GM19324 (cell line): ENCODE measurements around the gene MYO1G.
"Not testable (repeated sequence)": the region's sequence is repeated elsewhere in the genome, so short reads cannot be mapped to it uniquely, and the experiment has no call there.

Experiments used
- ATAC-seq: cut with Tn5 transposase; IDR thresholded peaks from one replicate; pipeline ENCODE4 v1.9.1; 2021; ENCODE audit warnings: mild to moderate bottlenecking, moderate library complexity; ENCODE audit not compliant: unreplicated experiment, low FRiP score

MYO1G gene

DNA sequence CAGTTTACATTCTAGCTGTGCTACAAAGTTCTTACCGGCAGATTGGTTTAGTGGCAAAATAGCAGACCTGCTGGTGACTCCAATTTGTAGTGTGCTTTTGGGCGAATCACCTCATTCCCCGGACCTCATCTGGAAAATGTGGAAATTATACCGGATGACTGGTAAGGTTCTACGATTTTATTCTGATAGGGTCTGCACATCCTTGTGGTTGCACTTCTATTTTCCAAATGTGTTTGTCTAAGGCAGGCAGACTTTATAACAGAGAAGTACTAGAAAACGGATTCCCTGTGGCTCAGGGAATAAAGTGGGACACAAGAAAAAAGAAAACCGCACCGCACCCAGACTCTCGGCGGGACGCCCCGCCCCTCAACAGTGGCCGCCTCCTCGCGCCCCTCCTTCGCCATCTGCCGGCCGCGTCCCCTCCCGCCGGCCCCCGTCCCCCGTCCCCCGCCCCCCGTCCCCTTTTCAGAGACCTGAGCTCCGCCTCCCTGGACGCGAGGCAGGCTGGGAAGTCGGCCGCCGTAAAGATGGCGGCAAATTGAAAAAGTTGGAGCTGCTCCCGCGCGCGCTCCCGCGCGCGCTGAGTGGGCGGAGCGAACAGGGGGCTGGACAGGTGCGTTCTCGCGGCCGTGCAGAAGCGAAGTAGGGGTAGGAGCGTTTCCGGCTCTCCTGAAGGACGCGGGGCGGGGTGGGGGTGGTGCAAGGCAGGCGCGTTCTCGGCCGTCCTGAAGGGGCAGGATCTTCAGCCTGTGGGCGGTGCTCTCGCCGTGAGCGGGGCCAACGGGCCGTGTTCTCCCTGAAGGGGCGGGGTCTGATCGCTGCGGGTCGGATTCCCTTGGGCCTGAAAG is 20.7 kb upstream of the MYO1G start:
- peak; percentile 78 for ATAC-seq

DNA sequence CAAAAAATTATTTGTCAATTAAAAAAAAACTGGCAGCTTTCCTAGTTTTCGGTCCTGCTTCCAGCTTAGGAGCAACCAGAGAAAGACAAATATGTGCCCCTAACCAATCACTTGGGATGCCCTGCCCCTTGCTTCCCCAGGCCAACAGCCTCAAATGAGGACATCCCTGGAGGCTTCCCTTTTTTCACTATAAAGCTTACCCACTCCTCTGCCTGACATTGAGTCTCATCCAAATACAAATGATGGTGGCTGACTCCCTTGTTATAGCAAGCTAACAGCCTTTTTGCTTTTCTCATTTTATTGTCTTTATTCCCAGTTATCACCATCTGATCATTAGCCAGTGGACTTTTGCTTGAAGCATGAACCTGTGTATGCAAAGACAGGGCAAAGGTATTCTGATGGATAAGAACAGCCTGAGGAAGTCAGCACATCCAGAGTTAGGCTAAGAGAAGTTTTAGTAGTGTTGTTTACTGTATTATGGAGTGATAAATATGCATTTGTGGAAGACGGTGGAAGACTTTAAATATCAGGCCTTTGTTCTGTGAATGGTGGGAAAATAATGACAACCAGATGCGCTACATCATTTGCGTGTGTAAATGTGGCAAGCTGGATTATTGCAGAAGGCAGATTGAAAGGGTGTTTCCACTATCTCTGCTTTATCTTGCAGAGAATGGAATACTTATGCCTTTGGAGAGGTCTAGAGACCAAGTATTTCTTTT is 19.5 kb upstream of the MYO1G start:
- no peak for ATAC-seq

DNA sequence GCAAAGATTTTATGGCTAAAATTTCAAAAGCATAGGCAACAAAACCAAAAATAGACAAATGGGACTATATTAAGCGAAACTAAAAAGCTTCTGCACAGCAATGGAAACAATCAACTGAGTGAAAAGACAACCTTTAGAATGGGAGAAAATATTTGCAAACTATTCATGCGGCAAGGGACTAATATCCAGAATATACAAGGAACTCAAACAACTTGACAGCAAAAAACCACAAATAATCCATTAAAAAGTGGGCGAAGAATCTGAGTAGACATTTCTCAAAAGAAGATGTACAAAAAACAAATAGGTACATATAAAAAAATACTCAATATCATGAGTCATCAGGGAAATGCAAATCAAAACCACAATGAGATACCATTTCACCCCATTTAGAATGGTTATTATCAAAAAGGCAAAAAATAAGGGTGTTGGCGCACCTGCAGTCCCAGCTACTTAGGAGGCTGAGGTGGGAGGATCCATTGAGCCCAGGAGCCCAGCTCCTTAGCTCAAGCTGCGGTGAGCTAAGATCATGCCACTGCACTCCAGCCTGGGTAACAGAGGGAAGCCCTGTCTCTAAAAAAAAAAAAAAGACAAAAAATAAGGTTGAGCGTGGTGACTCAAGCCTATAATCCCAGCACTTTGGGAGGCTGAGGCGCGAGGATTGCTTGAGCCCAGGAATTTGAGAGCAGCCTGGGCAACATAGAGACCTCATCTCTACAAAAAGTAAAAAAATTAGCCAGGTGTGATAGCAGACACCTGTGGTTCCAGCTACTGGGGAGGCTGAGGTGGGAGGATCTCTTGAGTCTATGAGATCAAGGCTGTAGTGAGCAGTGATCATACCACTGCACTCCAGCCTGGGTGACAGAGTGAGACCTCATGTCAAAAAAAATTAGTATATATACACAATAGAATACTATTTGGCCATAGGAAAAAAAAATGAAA is 17.0 kb upstream of the MYO1G start:
- ATAC-seq: peak; percentile 15

DNA sequence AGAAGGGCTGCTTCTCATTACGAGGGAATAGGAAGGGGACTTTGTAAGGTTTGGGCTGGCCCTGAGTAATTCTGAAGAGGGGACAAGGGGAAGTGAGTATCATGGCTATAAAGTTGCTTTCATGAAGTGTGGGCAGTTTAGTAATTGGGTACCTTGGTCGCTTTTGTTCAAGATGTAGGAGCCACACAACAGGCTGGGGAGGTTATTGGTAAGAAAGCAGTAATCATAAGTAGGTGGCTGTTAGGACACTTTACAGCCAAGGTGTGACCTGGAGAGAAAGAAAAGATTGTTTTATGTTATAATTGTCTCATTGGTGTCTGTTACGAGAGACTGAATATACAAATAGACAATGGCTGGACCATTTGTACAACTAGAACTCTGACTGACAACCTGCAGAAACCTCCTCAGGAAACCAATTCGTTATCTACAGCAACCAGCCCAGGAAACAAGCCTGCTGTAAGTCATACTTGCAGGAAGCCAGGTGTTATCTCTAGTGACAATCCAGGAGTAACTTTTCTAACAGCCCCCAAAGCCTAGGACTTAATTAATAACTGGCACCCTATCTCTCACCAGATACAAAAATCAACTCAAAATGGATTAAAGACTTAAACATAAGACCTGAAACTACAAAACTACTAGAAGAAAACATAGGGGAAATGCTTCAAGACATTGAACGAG is 16.2 kb upstream of the MYO1G start:
- ATAC-seq: no peak

DNA sequence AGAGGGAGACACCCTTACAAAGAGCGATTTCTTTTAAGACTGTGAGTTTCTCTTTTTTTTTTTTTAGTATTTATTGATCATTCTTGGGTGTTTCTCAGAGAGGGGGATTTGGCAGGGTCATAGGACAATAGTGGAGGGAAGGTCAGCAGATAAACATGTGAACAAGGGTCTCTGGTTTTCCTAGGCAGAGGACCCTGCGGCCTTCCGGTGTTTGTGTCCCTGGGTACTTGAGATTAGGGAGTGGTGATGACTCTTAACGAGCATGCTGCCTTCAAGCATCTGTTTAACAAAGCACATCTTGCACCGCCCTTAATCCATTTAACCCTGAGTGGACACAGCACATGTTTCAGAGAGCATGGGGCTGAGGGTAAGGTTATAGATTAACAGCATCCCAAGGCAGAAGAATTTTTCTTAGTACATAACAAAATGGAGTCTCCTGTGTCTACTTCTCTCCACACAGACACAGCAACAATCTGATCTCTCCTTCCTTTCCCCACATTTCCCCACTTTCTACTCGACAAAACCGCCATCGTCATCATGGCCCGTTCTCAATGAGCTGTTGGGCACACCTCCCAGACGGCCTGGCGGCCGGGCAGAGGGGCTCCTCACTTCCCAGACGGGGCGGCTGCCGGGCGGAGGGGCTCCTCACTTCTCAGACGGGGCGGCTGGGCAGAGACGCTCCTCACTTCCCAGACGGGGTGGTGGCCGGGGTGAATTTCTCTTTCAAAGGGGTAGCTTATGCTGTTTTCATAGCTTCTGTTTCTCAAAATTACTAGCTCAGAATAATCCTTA is 13.4 kb upstream of the MYO1G start:
- not testable (repeated sequence) for ATAC-seq

DNA sequence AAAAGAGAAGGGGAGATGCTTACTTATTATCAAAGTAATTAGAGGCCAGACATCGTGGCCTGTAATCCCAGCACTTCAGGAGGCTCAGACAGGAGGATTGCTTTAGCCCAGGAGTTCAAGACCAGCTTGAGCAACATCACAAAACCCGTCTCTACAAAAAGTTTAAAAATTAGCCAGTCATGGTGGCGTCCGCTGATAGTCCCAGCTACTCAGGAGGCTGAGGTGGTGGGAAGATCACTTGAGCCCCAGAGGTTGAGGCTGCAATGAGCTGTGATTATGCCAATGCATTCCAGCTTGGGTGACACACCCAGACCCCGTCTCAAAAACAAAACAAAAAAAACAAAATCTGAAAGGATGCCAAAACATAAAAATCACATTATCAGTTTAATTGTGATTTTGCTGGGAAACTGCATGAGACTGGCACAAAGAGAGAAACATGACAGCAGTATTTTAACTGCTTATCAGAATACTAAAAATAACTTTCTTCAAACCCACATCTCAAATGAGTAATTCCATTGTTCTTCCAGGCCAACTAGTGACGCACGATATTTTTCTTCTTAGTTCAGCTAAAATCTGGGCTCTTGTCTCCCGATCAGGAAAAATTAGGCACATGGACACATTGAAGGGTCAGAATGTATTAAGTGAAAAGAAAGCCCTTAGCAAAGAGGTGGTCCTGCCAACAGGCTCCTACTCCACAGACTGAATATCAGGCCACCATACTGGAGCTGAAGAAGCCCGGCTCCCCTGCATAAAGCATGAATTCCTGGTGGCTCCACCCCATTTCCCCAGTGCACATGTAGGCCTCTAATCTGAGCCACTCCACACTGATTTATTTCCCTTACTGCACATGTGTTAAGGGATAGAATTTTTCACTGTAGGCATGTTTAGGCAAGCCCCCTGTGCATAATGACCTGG is 11.6 kb upstream of the MYO1G start:
- ATAC-seq: no peak

DNA sequence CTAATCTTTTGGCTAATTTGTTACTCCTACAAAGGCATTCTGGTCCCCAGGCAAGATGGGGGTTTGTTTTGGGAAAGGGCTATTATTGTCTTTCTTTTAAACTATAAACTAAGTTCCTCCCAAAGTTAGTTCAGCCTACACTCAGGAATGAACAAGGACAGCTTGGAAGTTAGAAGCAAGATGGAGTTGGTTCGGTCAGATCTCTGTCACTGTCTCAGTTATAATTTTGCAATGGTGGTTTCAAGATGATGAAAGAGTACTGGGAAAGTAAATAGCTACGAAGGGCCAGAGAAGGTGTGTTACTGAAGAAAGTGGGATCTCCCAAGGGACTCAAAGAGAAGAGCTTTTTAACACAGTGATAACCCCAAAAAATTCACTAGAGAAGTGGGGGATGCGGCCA is 10.3 kb upstream of the MYO1G start:
- ATAC-seq: no peak

DNA sequence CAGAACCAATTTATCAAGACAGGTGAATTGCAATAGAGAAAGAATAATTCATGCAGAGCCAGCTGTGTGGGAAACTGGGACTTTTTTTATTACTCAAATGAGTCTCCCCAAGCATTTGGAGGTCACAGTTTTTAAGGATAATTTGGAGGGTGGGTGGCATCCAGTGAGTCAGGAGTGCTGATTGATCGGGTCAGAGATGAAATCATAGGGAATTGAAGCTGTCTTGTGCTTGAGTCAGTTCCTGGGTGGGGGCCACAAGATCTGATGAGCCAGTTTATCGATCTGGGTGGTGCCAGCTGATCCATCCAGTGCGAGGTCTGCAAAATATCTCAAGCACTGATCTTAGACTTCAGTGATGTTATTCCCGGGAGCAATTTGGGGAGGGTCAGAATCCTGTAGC is 9.9 kb upstream of the MYO1G start:
- ATAC-seq: no peak

DNA sequence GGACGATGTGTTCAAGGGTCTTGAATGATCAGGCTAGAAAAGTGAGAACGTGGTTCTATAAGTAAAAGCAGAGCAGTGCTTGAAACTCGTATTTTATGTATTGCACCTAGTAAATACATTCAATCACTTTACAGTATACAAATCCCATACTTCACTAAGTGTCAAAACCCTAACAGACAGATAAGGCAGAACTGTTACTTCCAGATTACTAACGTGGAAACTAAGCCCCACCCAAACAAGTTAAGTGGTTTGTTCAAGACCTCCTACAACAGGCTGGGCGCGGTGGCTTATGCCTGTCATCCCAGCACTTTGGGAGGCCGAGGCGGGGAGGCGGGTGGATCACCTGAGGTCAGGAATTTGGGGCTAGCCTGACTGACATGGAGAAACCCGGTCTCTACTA is 9.2 kb upstream of the MYO1G start:
- no peak for ATAC-seq

DNA sequence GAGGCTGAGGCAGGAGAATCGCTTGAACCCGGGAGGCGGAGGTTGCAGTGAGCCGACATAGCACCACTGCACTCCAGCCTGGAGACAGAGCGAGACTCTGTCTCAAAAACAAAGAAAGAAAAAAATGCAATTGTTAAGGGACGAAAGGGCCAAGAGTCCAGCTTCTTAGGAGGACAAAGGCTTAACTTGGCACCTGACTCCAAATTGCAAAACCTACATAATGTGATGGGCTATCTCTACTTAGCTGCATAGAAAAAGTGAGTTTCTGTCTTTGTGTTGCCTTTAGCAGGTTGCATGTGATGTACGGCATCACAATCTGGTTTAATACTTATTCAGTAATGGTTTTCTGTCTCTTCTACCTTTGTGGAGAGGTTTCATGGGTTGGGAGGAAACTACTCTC is 8.6 kb upstream of the MYO1G start:
- ATAC-seq: no peak

DNA sequence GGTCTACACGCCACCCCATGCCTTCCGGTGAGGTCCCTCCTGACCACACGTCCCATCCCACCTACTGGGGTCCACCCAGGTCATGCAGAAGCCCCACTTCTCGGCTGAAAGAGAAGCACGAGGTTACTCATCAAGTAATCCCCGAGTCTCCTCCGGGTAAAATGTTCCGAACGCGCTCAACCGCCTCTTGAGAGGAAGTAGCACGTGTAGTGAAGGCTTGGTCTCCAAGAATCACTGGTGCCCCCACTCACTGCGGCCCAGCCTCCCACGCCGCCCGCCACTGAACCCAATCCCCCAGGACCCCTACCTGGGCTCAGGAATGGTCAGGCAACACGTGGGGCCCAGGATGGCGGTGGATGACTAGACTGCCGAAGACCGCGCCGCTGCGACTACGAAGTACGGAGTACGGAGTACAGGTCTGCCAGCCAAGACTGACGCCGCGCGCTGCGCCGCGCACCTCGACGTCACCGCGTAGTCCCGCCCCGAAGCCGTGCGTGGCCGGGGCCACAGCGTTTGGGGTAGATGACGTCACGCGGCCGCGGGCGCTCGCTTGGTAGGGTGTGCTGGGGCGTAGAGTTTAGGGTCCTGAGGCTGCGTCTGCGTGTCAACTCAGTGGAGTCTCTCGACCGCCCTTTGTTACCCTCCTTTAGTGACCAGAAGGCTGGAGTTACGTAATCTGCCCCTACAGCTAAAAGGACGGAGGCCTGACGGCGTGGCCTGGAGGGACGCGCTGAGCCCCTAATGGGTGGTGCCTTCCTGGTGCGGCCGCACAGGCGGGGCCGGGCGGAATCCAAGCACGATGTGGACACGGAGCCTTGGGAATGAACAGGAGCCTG is 7.6 kb upstream of the MYO1G start:
- ATAC-seq: peak; percentile 94

DNA sequence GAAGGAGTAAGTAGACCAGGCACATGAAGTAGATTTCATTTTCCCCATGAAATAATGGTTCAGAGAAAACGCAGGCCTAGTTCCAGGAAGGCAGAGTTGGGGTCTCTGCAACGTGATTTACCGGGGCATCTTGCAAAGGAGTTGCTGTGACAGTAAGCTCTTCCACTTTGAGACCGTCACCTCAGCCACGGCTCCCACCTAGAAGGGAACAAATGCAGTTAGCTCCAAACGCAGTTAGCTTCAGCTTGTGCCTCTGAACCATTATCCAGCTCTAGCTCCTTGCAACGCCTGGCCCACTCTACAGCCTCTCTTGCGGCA is 7.0 kb upstream of the MYO1G start:
- no peak for ATAC-seq

DNA sequence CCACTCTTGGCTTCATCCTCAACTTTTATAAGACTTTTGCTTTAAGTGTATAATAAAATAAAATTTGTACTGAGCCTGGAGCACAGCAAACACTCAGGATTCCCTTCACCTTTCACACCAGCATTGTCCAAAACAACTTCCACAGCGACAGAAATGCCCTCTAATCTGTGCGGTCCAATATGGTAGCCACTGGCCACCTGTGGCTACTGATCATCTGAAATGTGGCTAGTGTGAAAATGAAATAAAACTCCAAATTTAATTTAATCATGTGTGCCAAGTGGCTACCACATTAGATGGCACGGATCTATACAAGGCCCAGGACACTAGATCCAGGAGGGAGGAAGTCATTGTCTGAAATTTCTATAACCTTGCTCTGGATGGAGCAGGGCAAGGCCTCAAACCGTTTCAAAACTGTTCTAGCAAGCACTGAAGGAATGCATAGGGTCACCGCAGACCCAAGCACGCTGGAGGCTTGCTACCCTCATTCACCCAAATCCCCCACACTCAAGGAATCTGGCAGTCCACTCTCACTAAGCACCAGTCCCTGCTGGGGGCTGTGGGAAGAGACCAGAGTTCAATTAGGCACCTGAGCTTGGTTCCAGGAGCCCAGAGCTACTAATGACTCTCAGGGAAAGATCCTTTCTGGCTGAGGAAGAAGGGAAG is 6.3 kb upstream of the MYO1G start:
- no peak for ATAC-seq

DNA sequence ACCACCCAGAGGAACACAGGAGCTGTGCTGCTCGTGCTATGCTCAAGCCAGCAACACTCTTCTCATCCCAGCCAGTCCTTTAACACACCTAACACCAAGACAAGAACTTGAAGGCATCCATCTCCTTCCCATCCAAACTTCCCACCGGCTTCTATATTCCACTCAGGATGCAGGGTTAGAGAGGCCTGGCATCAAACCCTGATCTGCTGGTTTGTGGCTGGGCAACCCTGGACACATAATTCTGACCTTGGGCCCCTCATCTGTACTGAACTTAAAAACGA is 5.6 kb upstream of the MYO1G start:
- ATAC-seq: no peak

DNA sequence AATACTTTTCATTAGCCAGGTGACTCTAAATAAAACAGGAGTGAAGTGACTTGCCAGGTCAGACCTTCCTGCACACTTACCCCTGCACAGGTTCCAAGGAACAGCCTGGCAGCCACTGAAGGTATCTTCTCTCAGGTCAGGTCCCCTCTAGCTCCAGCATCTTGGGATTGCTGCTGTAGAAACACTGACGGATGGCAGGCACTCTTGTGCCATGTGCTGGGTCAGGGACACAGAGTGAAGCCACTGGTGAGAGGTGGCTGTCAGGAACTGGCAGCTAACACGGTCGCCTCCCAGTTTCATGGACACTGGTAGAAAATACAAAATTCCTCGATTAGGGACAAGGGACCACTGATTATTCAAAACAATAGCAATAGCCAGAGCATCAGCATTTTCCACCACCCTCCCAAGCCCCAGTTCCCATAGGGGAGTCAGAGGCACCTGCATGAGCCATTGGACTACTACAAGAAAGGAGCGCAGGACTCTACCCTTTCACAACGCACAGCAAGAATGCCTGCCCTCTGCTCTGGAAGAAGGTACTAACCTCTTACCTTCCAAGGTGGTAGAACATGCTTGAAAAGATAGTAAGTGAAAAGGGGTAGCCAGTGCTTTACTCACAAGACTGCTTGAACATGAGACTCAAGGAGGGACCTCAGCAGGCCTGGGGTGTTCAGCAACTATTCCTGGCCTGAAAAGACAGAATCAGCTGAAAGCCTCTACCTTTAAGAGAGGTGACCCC is 5.1 kb upstream of the MYO1G start:
- no peak for ATAC-seq

DNA sequence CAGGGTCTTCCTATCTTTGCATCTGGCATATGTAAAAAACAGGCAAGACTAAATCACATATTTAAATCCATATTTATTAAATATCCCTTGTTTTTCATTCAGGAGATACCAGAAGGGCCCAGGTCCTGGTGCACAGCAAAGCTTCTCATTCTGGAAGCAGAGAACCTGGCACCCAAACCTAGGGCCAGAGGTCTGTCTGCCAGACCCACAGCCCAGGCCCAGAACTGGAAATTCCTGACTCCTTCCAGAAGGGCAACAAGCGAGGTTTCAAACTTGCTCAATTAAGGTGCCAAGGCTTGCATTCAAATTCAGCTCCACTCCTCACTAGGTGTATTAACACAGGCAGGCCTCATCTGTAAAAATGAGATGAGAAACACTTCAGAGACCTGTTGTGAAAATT is 4.2 kb upstream of the MYO1G start:
- no peak for ATAC-seq

DNA sequence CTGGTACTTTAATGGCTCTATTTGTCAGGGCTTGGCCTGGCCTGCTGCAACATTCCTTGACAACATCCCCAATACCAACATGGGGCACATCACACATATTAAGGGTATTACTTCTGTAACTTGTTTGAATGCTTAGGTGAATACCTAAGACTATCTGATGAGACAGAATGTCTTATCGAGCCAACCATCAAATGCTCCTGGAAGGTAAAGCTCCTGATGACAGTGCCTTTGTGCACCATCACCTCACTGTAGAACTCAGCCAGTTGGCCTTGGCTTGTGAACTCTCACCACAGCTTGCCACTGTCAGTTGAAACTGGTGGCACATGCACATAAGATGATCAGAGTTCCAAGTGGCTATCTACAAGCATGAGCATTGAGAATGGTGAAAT is 3.7 kb upstream of the MYO1G start:
- no peak for ATAC-seq
